NCI-H2171 (cell line): ENCODE measurements around the gene SPINK13.
A peak's percentile ranks its signal among the peaks of the same experiment; 100 is the strongest.

Experiments used
- DNase-seq: peaks from one replicate; lab custom pipeline; 2025; lab: John Stamatoyannopoulos, UW

SPINK13 gene

DNA sequence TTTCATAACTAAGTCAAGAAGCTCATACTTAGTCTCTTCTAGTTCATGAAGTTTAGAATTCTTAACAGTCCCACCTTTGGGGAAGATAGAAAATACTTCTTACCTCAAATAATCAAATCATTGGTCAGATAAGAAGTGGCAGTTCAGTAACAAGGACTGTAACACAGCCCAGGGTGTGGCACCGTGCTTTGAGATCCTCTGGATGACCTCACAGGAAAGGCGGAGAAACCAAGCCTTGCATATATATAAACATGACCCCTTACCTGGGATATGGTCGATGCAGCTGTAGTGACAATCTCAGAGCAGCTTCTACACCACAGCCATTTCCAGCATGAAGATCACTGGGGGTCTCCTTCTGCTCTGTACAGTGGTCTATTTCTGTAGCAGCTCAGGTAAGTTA, 43.6 kb downstream of the SPINK13 start, which contains the start of gene SPINK7:
Gene SPINK7 (plus strand): TSS at position 271 of the 400 bp plus-strand sequence. CDS start 61 bp downstream, at position 332.
- no peak for DNase-seq

GRCh38 chr5:148314187-148314586, 45.6 kb downstream of the SPINK13 start:
- DNase-seq = no peak

DNA sequence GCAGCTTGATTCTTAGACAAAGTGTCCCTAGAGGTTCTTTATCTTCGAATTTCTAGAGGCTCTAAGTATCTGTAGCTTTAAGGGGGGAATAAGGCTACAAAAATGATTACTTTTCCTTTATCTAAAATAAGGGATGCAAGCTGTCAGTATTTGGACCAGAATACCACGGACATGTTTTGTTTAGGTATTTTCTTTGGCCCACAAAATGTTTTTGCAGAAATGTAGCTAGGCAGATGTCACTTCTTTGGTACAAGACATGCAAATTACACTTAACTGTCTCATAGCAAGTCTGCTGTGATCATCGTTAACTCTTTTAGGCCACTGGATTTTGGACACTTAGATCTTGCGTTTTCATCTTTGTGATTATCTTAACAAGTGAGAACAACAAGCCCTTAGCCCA, 46.1 kb downstream of the SPINK13 start:
- no peak for DNase-seq

DNA sequence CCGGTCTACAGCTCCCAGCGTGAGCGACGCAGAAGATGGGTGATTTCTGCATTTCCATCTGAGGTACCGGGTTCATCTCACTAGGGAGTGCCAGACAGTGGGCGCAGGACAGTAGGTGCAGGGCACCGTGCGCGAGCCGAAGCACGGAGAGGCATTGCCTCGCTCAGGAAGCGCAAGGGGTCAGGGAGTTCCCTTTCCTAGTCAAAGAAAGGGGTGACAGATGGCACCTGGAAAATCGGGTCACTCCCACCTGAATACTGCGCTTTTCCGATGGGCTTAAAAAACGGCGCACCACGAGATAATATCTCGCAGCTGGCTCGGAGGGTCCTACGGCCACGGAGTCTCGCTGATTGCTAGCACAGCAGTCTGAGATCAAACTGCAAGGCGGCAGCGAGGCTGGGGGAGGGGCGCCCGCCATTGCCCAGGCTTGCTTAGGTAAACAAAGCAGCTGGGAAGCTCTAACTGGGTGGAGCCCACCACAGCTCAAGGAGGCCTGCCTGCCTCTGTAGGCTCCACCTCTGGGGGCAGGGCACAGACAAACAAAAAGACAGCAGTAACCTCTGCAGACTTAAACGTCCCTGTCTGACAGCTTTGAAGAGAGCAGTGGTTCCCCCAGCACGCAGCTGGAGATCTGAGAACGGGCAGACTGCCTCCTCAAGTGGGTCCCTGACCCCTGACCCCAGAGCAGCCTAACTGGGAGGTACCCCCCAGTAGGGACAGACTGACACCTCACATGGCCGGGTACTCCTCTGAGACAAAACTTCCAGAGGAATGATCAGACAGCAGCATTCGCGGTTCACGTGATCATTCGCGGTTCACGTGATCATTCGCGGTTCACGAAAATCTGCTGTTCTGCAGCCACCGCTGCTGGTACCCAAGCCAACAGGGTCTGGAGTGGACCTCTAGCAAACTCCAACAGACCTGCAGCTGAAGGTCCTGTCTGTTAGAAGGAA, 51.7 kb downstream of the SPINK13 start:
- DNase-seq = peak; percentile 42

DNA sequence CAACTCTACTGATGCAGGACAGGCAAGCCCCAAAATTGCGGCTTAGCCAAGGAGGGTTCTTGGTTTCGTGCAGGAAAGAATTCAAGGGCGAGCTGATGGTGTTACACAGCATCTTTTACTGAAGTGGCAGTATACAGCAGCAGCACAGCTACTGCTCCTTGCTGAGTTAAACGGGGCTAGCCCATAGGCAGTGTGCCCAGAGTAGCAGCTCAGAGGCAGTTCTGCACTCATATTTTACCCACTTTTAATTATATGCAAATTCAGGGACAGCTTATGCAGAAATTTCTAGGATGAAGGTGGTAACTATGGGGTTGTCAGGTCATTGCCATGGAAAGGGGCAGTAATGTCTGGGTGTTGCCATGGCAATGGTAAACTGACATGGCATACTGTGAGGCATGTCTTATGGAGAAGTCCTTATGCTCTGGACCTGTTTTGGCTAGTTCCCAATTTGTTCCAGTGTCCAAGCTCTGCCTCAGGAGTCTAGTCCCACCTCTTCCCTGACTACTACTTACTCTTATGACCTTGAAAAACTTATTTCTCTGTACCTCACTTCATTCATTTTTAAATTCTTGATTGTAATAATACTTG, 64.8 kb downstream of the SPINK13 start:
- DNase-seq = no peak

DNA sequence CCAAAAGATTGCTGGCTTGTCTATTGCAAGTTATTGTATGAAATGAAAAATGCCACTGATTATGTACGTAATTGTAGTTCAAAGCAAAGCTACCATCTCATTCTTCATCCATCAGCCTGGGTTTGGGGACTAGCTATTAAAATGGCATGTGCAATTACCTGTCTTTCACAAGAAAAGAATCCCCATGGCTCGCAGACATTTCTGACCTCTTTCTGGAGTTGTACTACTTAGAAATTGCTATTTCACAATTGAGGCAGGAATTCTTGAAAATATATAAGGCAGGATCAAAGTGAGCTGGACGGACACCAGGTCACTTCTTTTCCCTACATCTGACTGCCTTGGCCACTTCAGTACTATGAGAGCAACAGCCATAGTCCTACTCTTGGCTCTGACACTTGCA, 66.7 kb downstream of the SPINK13 start, which contains the start of gene SPINK9:
Gene SPINK9 (plus strand): TSS at position 301 of the 400 bp plus-strand sequence. CDS start 55 bp downstream, at position 356.
- no peak for DNase-seq
